Thyroid gland (tissue), 4 donors: ENCODE measurements around the gene ADAMTS7. TPM values are rescaled to one million over a fixed set of nuclear protein-coding genes. Genes with fewer than 3 reads are reported as not detected.

Experiments used
- DNase-seq, 2 donors: peaks; one replicate each; pipeline ENCODE4 v3.0.0-alpha.2; 2019
- H3K27ac ChIP-seq, 3 donors: fragments of 200-600 bp; sonication (generic); 1 replicate in 2 of 3; 2 replicates in 1 of 3; pipeline ENCODE4 v1.5.1; 2016 to 2019; ENCODE audit warnings: mild to moderate bottlenecking in 1 of 3, moderate library complexity in 1 of 3
- H3K27me3 ChIP-seq: fragments of 200-600 bp; sonication (generic); one replicate; pipeline ENCODE4 v1.5.1; 2019
- H3K36me3 ChIP-seq, 2 donors: fragments of 200-600 bp; sonication (generic); one replicate each; pipeline ENCODE4 v1.5.1; 2016 to 2019
- H3K4me1 ChIP-seq, 2 donors: fragments of 200-600 bp; sonication (generic); one replicate each; pipeline ENCODE4 v1.5.1; 2017 to 2019
- H3K4me3 ChIP-seq, 3 donors: fragments of 200-600 bp; sonication (generic); replicated peaks in 1 of 3; 1 replicate in 2 of 3; 2 replicates in 1 of 3; pipeline ENCODE4 v1.5.1; 2016; ENCODE audit warnings: mild to moderate bottlenecking in 1 of 3
- H3K9me3 ChIP-seq: fragments of 200-600 bp; sonication (generic); one replicate; pipeline ENCODE4 v1.5.1; 2017
- POLR2A ChIP-seq, 2 donors: fragments of 450-650 bp; IDR thresholded peaks; one replicate each; pipeline ENCODE4 v1.6.1; 2017; ENCODE audit warnings: antibody characterized with exemption in 2 of 2, mild to moderate bottlenecking in 2 of 2, moderate library complexity in 1 of 2
- WGBS, 2 donors: methylation state at CpG; one replicate each; pipeline ENCODE4 v1.1.5; 2017; 5-methylcytosine and 5-hydroxymethylcytosine counted together
- intact Hi-C: fragments of 100-400 bp; cut with DNase I; formaldehyde crosslinking; loops from one replicate; pipeline ENCODE4 v1.15.1; 2023
- small RNA-seq: library from RNA; depleted of rRNA; stranded (forward); fragments of <200 nt; gene quantifications from one replicate; pipeline ENCODE3, GENCODE V24; 2016
- total RNA-seq, 4 donors: library from RNA; depleted of rRNA; stranded (reverse); fragments of >200 nt; gene quantifications; one replicate each; pipeline ENCODE4 v1.2.3, GENCODE V29; 2016
- TF ChIP-seq, protein P1 (sequence below), 6 experiments: fragments of 200-600 bp in 3 of 6; fragments of 450-650 bp in 3 of 6; sonication (generic) in 3 of 6; IDR thresholded peaks; one replicate each; pipeline ENCODE4 v1.5.1; 2016 to 2019; ENCODE audit warnings: antibody characterized with exemption in 6 of 6, mild to moderate bottlenecking in 2 of 6, inconsistent platforms in 1 of 6, moderate library complexity in 1 of 6

The ADAMTS7 gene
- total RNA-seq, 4 donors from 2014 or later: 0.68 to 2.5 (median 1.8) TPM

DNA sequence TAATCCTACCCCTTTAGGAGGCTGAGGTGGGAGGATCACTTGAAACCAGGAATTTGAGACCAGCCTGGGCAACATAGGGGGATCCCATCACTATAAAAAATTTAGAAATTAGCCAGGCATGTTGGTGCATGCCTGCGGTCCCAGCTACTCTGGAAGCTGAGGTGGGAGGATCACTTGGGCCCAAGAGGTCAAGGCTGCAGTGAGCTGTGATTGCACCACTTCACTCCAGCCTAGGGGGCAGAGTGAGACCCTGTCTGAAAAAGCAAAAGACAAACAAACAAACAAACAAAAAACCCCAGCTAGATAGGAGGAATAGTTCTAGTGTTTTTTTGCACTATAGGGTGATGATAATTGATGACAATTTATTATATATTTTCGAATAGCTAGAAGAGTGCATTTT is 99.6 kb downstream of the ADAMTS7 start:
- no peaks in the 10 kb centered on the region for H3K9me3 ChIP-seq
- TF ChIP-seq POLR2A (IDR thresholded peaks at IDR 0.05): no peak
- TF ChIP-seq, protein P1, sequence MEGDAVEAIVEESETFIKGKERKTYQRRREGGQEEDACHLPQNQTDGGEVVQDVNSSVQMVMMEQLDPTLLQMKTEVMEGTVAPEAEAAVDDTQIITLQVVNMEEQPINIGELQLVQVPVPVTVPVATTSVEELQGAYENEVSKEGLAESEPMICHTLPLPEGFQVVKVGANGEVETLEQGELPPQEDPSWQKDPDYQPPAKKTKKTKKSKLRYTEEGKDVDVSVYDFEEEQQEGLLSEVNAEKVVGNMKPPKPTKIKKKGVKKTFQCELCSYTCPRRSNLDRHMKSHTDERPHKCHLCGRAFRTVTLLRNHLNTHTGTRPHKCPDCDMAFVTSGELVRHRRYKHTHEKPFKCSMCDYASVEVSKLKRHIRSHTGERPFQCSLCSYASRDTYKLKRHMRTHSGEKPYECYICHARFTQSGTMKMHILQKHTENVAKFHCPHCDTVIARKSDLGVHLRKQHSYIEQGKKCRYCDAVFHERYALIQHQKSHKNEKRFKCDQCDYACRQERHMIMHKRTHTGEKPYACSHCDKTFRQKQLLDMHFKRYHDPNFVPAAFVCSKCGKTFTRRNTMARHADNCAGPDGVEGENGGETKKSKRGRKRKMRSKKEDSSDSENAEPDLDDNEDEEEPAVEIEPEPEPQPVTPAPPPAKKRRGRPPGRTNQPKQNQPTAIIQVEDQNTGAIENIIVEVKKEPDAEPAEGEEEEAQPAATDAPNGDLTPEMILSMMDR (IDR thresholded peaks at IDR 0.05): no peak
- intact Hi-C loops: loop anchor here (5.0 kb wide), 1 partner anchor 94 kb away; no protein-coding TSS in a partner anchor
- DNase-seq: no peak
- H3K4me1 ChIP-seq: peaks cover 0 to 4% of the 10 kb centered on the region in 2 donors
- no peak overlapping the region for H3K4me3 ChIP-seq
- H3K27me3 ChIP-seq: no peaks in the 10 kb centered on the region
- no peak overlapping the region for H3K27ac ChIP-seq
- H3K36me3 ChIP-seq: no peaks in the 10 kb centered on the region
- 91 to 92% methylated on average over 2 of the region's 2 CpGs for WGBS, 2 donors

- intact Hi-C loops: loop anchor here (5.0 kb wide), 1 partner anchor 72 kb away; no protein-coding TSS in a partner anchor
Measured at GRCh38 chr15:78709263-78709882, 101.9 kb downstream of the ADAMTS7 start.

More at GRCh38 chr15:78709263-78709882, 101.9 kb downstream of the ADAMTS7 start:
- H3K4me3 ChIP-seq: no peak overlapping the region
- 9 to 14% methylated on average over 14 to 21 of the region's 21 CpGs for WGBS, 2 donors
- H3K4me1 ChIP-seq: peaks cover 0 to 4% of the 10 kb centered on the region in 2 donors
- peak; percentile 67 to 73 for DNase-seq
- no peaks in the 10 kb centered on the region for H3K36me3 ChIP-seq
- H3K27me3 ChIP-seq: no peaks in the 10 kb centered on the region
- H3K27ac ChIP-seq: no peak overlapping the region
- TF ChIP-seq POLR2A (IDR thresholded peaks at IDR 0.05): no peak
- TF ChIP-seq, protein P1 (IDR thresholded peaks at IDR 0.05): peak; percentile 75 to 94 (median 89)
- no peaks in the 10 kb centered on the region for H3K9me3 ChIP-seq

Small RNA genes lying within 50 kb of the gene (small RNA-seq; reads per million reads assigned to genes)
- not detected for gene AC022748.3

Other genes starting within 250 kb of the ADAMTS7 start
- gene CHRNA5, start 245.9 kb downstream of the ADAMTS7 start, total RNA-seq: under 1 TPM in 1 of 4 donors, not detected in 3; 0.33 TPM
- gene CHRNA3, start 190.5 kb downstream of the ADAMTS7 start, total RNA-seq: under 1 TPM in 2 of 4 donors, not detected in 2; 0.27 to 0.93 TPM
- not detected for gene CHRNB4, start 170.3 kb downstream of the ADAMTS7 start, total RNA-seq
- gene MORF4L1, start 61.4 kb upstream of the ADAMTS7 start, total RNA-seq: 100 to 1,000 TPM; 264 to 326 (median 298) TPM
- gene CTSH, start 133.6 kb upstream of the ADAMTS7 start, total RNA-seq: 100 to 1,000 TPM in 3 of 4 donors, 10 to 100 TPM in 1; 91.1 to 123 (median 110) TPM